Caco-2 (cell line): ENCODE measurements around the gene SIRT3. TPM values are rescaled to one million over a fixed set of nuclear protein-coding genes. Genes with fewer than 3 reads are reported as not detected.

Experiments
- BruUV-seq: library from RNA; stranded (reverse); fragments of 400-500 nt; replicated peaks from 2 replicates; lab custom pipeline; 2021; lab: Mats Ljungman, UMichigan
- CTCF ChIA-PET: fragments of 300-600 bp; sonication (Branson Sonifier 250); formaldehyde crosslinking; loops from one replicate; lab custom pipeline; 2022; ENCODE audit warnings: antibody characterized with exemption; lab: Charles Lee
- POLR2A ChIA-PET: fragments of 300-600 bp; sonication (Branson Sonifier 250); formaldehyde crosslinking; loops from one replicate; lab custom pipeline; 2022; ENCODE audit warnings: antibody characterized with exemption; lab: Charles Lee
- DNase-seq, 2 experiments: peaks; one replicate each; pipeline versions ENCODE4 v3.0.0 to v3.0.0-alpha.2; 2020 to 2022
- H3K27me3 ChIP-seq: replicated peaks from 2 replicates; pipeline ENCODE4 v1.6.0; 2011; ENCODE audit warnings: low read length; ENCODE audit not compliant: control insufficient read depth, insufficient read depth
- H3K36me3 ChIP-seq: 2 replicates; pipeline ENCODE4 v1.5.1; 2011; ENCODE audit warnings: low read length; ENCODE audit not compliant: control insufficient read depth, insufficient read depth
- H3K4me1 ChIP-seq: fragments of 250-450 bp; sonication (Bioruptor Pico); 2 replicates; pipeline ENCODE4 v1.5.1; 2020; ENCODE audit warnings: mild to moderate bottlenecking
- H3K4me3 ChIP-seq: 2 replicates; pipeline ENCODE4 v1.5.1; 2011; ENCODE audit warnings: low read depth, mild to moderate bottlenecking, control low read depth, low read length
- H3K9me3 ChIP-seq: fragments of 250-450 bp; sonication (Bioruptor Pico); 2 replicates; pipeline ENCODE4 v1.5.1; 2020; ENCODE audit warnings: mild to moderate bottlenecking, moderate library complexity
- H3K27ac Mint-ChIP-seq: one replicate; pipeline ENCODE4 v1.8.0; 2022; ENCODE audit warnings: mixed read lengths; ENCODE audit not compliant: unreplicated experiment
- H3K27me3 Mint-ChIP-seq: one replicate; pipeline ENCODE4 v1.8.0; 2022; ENCODE audit warnings: mixed read lengths; ENCODE audit not compliant: insufficient read depth, unreplicated experiment
- H3K36me3 Mint-ChIP-seq: one replicate; pipeline ENCODE4 v1.8.0; 2022; ENCODE audit warnings: mild to moderate bottlenecking, mixed read lengths; ENCODE audit not compliant: insufficient read depth, unreplicated experiment
- H3K4me1 Mint-ChIP-seq: one replicate; pipeline ENCODE4 v1.8.0; 2022; ENCODE audit warnings: low read depth, mixed read lengths; ENCODE audit not compliant: unreplicated experiment
- H3K4me3 Mint-ChIP-seq: one replicate; pipeline ENCODE4 v1.8.0; 2022; ENCODE audit warnings: mild to moderate bottlenecking, moderate library complexity, mixed read lengths; ENCODE audit not compliant: unreplicated experiment
- H3K9me3 Mint-ChIP-seq: one replicate; pipeline ENCODE4 v1.8.0; 2022; ENCODE audit warnings: mixed read lengths; ENCODE audit not compliant: unreplicated experiment
- CTCF ChIP-seq, 2 experiments: fragments of 200-600 bp in 1 of 2; IDR thresholded peaks; 1 replicate in 1 of 2; 2 replicates in 1 of 2; pipeline versions ENCODE4 v1.5.1 to v1.8.0; 2011 to 2022; ENCODE audit warnings: antibody characterized with exemption in 1 of 2, control low read depth in 1 of 2, inconsistent platforms in 1 of 2, low read depth in 1 of 2, low read length in 1 of 2, mild to moderate bottlenecking in 1 of 2, moderate library complexity in 1 of 2; ENCODE audit not compliant: insufficient read depth in 1 of 2, severe bottlenecking in 1 of 2, unreplicated experiment in 1 of 2
- intact Hi-C: fragments of 100-400 bp; cut with micrococcal nuclease; formaldehyde crosslinking; loops from one replicate; pipeline ENCODE4 v1.10.0; 2022; ENCODE audit not compliant: unreplicated experiment
- total RNA-seq: library from RNA; stranded (reverse); gene quantifications from 2 replicates; pipeline ENCODE4 v1.2.3, GENCODE V29; 2022

SIRT3 gene
- total RNA-seq, 1 experiment from 2014 or later = 24.6 TPM

GRCh38 chr11:212150-213100 lies 23.7 kb downstream of the SIRT3 start:
- Mint-ChIP-seq H3K4me3 (no peak overlapping the region), H3K36me3 (peaks cover 80% of the 10 kb centered on the region), H3K9me3 (no peaks in the 10 kb centered on the region), H3K27me3 (no peaks in the 10 kb centered on the region), H3K4me1 (peaks cover 13% of the 10 kb centered on the region), H3K27ac (no peak overlapping the region)
- H3K36me3 ChIP-seq = peaks cover 11% of the 10 kb centered on the region
- BruUV-seq = no TSS peak
- H3K9me3 ChIP-seq = no peaks in the 10 kb centered on the region
- H3K4me1 ChIP-seq = peaks cover 33% of the 10 kb centered on the region
- TF ChIP-seq CTCF (IDR thresholded peaks at IDR 0.05; ENCODE audit: insufficient read depth in 1 of 2, low read depth in 1 of 2, low read length in 1 of 2, severe bottlenecking in 1 of 2, unreplicated experiment in 1 of 2) = no peak
- no peaks in the 10 kb centered on the region for H3K27me3 ChIP-seq
- ChIA-PET POLR2A (no interaction called here), CTCF (no interaction called here)
- H3K4me3 ChIP-seq = no peak overlapping the region
- intact Hi-C loops = no loop called here
- no peak for DNase-seq

- no peaks in the 10 kb centered on the region for H3K27me3 ChIP-seq
- intact Hi-C loops = no loop called here
- H3K9me3 Mint-ChIP-seq = no peaks in the 10 kb centered on the region
- H3K4me1 Mint-ChIP-seq = peaks cover 13% of the 10 kb centered on the region
- peaks cover 11% of the 10 kb centered on the region for H3K36me3 ChIP-seq
- no peak overlapping the region for H3K4me3 ChIP-seq
- POLR2A ChIA-PET = no interaction called here
- H3K9me3 ChIP-seq = no peaks in the 10 kb centered on the region
- peaks cover 86% of the 10 kb centered on the region for H3K36me3 Mint-ChIP-seq
- BruUV-seq = no TSS peak
- no peaks in the 10 kb centered on the region for H3K27me3 Mint-ChIP-seq
- no peak overlapping the region for H3K27ac Mint-ChIP-seq
- peaks cover 28% of the 10 kb centered on the region for H3K4me1 ChIP-seq
- no peak for TF ChIP-seq CTCF (IDR thresholded peaks at IDR 0.05; ENCODE audit: insufficient read depth in 1 of 2, low read depth in 1 of 2, low read length in 1 of 2, severe bottlenecking in 1 of 2, unreplicated experiment in 1 of 2)
- no peak for DNase-seq
- CTCF ChIA-PET = no interaction called here
- H3K4me3 Mint-ChIP-seq = no peak overlapping the region
Measured at GRCh38 chr11:211741-212140, 24.4 kb downstream of the SIRT3 start.

- H3K9me3 ChIP-seq = no peaks in the 10 kb centered on the region
- peaks cover 11% of the 10 kb centered on the region for H3K36me3 ChIP-seq
- no peak overlapping the region for H3K4me3 ChIP-seq
- H3K27ac Mint-ChIP-seq = no peak overlapping the region
- peaks cover 13% of the 10 kb centered on the region for H3K4me1 Mint-ChIP-seq
- DNase-seq = no peak
- ChIA-PET CTCF (no interaction called here), POLR2A (no interaction called here)
- peaks cover 25% of the 10 kb centered on the region for H3K4me1 ChIP-seq
- H3K36me3 Mint-ChIP-seq = peaks cover 82% of the 10 kb centered on the region
- no peak overlapping the region for H3K4me3 Mint-ChIP-seq
- TF ChIP-seq CTCF (IDR thresholded peaks at IDR 0.05; ENCODE audit: insufficient read depth in 1 of 2, low read depth in 1 of 2, low read length in 1 of 2, severe bottlenecking in 1 of 2, unreplicated experiment in 1 of 2) = no peak
- no peaks in the 10 kb centered on the region for H3K9me3 Mint-ChIP-seq
- intact Hi-C loops = no loop called here
- no TSS peak for BruUV-seq
- no peaks in the 10 kb centered on the region for H3K27me3 ChIP-seq
- no peaks in the 10 kb centered on the region for H3K27me3 Mint-ChIP-seq
Measured at GRCh38 chr11:211295-211694, 24.8 kb downstream of the SIRT3 start.
